Stimulated activated CD4-positive, alpha-beta T cell treated with anti-CD3 and anti-CD28 coated beads, Interleukin-1b, Interleukin-23, amount 100 ng/mL, for 1 hour (primary cell): ENCODE data around the gene TNKS2.
"Not testable (repeated sequence)": the region's sequence is repeated elsewhere in the genome, so short reads cannot be mapped to it uniquely, and the experiment has no call there.

ENCODE experiments used
- DNase-seq, 2 donors: peaks; one replicate each; pipeline ENCODE4 v3.0.0-alpha.2; 2020; ENCODE audit warnings: low read depth in 2 of 2

Gene TNKS2

DNA sequence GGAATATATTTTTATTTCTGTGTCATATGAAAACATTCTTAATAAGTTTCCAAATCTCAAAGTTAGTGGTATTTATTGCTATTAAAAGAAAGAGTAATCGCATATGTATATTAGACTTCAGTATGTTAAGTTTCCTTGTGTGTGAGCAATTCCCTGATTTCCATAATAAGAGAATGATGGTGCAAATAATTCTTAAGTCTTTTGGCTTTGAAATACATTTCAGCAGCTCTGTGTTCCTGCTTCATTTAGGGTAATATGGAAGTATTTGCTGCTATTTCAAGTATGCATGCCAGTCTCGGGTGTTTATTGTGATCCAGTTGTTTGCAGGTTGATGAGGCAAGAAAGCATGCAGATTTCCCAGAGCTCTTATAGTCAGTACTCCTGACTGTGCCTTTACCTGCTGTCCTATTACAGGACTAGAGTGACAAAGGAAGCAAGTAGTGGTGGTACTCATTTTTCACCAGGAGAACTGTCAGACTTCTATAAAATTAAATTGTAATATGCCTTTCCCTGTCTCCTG lies 67.4 kb downstream of the TNKS2 start:
- DNase-seq, result no peak

DNA sequence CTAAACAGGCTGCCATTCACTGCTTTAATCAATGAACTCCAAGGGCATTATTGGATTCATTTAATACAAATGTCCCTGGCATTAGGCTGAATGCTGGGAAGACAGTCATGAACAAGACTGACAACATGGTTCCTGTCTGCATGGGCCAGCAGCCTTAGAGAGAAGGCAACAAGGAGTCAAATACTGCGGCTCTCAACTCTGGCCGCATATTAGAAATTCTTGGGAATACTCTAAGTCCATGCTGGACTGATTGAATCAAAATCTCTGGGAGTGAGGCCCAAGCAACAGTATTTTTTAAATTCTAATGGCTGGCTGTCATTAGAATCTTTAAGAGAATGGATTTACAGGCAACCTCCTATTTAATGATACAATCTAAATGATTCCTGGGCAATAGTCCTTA lies 76.9 kb downstream of the TNKS2 start:
- no peak for DNase-seq

DNA sequence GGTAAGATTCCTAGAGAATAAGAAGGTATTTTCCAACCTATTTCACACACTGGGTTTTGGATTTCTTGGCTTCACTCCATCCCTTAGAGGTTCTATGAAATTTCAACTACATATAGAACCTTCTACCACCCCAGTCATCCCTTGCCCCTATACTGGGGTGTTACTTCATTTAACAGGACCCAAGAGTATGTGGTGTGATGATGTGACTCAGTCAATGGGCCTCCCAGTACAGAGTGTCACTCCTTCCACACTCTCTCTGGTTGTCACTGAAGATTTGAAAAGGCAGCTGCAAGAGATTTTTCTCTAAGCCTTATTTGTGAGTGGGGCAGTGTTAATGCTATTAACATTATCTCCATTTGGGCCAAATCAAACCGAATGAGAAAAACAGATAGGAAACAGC lies 77.6 kb downstream of the TNKS2 start:
- no peak for DNase-seq

DNA sequence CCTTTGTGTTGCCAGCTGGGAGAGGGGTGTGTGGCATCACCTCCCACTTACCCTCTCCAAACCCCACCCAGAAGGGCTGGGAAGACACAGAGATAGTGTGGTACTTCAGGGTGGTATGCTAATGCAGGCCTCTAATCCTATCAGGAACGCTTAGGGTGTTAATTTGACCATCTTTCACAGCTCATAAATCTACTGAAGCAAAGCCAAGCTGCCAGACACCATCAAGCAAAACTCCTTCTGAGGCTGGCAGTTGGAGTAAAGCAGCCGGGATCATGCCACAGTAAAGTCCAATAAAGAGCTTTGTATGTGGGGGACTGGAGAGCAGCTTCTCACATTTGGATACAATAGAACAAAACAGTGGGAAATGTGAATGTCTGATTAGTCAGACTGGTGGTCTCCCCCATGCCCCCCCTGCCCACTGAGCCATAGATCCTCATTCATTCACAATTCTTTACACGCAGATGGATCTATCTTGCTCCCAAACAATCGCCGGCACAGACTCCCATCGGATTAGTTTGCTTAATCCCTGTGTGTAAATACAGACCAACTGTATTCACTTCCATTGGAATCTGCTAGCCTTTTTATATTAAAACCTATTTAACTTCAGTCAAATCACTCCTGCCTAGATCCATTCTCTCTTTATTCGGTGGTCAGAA lies 81.4 kb downstream of the TNKS2 start:
- DNase-seq, result no peak

DNA sequence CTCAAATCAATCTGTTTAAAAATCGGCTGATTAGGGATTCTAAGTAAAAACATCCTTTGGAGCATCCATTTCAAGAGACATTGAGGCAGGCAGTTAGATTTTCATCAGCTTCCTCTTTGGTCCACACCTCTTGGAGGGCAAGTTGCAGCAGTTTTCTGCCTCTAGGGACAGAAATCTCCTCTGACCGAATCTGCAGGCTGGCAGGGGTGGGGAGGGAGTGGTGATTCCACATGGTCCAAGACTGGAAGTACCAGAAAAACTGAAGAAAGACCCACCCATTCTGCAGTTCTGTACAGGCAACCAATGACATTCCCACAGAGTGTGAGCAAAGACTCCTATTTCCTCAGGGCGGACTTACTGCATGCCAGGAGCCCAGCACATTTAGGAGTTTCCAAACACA lies 82.1 kb downstream of the TNKS2 start:
- DNase-seq, result no peak

DNA sequence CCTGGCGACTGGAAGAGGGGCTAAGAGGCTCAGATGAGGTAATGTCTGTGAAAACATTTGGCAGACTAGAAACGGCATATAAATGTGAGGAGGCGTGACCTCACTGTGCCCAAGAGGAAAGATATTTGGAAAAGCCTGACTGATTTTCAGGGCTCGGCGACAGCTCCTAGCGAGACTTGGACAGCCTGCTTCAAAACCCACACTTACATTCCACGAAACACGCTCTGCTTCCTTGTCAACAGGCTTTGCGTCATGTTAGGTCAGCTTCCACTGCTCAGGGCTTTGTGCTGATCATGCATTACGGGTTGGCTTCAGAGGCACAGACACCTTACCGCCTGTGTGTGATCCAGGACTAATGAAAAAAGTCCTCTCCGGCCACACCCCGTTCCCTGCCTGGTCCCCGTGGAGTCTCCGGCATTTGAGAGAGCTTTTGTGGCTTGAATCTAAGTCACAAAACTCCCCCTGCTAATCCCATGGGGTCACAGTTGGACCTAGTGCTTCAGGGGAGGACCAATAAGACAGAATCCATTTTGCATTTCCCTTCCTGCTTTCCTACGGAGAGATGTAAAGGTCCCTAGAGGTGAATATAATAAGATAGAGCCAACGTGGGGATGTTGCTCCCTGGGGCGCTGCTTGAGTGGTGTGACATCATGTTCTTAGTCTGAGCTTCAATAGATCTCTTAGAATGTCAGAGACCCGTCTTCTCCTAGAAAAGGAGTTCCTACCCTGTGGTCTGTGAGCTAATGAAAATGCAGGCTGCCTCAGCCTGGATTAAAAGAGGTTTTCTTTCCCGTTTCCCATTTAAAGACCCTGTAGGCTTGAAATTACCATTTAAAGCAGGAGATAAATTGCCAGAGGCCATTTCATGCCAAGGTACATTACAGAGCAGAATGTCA lies 85.6 kb downstream of the TNKS2 start:
- no peak for DNase-seq

DNA sequence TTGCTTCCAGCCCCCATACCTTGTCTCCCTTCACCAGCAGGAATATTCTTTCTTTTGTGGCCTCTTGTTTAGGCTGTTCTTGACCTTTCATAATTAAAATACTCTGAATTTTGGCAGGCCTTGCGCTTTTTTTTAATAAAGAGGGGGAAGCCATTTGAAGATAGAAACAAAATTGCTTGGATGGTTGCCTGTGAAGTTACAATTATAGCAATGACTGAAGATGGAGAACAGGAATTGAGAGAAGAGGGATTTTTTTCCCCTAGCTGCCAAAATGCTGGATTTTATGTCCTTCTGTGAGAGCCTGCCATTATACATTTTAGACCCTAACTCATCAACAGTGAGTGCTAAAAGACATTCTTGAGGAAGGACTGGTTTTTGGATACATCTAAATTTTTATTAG lies 86.3 kb downstream of the TNKS2 start:
- DNase-seq, result no peak

DNA sequence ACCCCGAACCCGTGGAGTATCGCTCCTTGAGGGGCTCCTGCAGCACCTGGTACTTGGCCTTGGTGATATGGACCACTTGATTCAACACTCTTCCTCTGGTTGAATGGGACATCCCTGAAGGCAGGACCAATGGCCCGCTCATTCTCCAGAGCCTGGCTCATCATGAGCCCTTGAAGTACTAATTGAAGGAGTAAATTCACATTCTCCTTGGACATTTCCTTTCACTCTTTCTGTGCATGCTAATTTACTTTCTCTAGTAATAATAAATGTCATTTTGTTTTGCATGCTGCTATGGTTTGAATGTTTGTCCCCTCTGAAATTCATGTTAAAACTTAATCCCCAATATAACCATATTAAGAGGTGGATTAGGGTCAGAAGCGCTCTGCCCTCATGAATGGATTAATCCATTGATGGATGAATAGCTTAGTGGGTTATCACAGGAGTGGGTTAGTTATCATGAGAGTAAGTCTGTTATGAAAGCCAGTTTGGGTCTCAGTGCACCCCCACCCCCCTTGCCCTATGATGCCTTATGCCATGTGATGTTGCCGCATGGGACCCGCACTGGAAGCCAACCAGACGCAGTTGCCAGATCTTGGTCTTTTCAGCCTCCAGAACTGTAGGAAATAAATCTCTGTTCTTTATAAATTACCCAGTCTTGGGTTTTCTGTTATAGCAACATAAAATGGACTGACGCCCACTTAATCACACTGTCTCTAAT lies 87.3 kb downstream of the TNKS2 start:
- DNase-seq, result no peak

DNA sequence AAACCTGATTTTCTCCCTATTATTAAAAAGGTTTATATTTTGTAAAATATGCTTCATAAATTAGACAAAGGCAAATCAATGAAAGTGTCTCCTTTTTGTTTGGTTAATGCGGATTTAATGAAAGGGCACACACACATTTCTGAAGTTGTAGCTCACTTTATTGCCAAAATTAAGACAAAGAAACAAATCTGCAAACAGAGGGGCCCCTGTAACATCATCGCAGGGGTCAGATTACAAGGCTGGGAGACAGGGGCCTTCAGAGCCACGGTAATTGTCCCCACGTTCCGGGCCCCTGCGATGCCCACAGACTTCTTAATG lies 88.7 kb downstream of the TNKS2 start:
- DNase-seq, result no peak

DNA sequence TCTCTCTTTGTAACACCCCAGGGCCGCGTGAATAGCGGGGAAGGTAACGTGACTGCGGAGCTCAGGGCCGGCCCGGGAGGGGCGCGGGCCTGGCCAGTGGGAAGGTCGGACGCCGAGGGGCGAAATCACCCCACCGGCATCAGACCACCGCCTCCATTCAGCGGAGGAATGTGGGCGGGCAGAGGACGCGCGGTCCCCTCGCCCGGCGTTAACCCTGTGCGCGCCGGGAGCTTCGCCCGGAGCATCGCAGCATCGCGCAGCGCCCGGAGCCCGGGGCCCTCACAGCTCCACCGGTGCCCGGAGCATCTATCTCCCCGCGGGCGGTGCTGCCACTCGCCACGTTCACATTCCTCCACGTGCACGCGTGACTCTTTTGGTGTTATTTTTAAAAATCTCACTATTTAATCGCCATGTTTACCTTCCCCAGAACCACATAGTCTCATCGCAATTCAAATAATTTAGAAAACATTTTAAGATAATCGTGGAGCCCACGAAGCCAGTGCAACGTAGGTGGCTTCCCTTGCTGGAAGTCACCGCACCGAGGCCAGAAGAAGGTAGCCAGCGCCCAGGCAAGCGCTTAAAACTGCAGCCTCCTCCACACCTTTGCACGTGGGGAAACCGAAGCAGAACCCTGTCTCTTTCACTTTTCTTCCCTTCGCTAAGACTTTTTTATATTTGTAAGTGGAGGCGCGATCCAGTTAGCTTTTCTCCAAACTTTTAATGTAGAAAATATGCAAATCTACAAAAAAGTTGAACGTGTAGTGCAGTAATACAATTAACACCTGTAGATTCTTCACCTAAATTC lies 89.2 kb downstream of the TNKS2 start:
- no peak for DNase-seq

DNA sequence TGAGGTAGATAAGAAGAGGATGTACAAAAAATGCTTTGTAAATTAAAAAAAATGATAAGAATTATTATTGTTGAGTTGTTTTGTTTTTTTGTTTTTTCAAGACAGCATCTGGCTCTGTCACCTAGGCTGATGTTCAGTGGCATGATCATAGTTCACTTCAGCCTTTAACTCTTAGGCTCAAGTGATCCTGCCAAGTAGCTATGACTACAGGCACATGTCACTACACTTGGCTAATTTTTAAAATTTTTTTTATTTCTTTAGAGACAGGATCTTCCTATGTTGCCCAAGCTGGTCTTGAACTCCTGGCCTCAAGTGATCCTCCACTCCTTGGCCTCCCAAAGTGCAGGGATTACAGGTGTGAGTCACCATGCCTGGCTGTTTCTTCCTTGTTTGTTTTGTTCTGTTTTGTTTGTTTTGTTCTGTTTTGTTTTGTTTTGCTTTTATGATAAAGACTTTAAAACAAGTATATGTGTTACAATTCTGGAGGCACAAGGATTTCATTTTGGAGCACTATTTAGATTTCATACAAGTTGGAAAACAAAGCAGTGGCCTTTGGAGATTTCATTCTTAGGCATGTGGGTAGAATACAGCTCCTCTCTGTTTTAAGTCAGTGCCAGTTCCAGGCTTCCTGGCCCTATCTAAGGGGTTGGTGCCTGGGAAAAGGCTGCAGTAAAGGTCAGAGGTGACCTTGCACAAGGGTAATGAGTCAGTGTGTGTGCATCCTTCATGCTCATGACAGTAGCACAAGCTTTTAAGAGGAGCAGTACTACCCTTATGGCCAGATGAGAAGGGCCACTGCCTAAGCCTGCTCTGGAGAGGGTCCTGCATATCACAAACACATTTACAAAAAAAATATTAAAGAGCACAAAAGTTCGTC lies 93.1 kb downstream of the TNKS2 start:
- no peak for DNase-seq

DNA sequence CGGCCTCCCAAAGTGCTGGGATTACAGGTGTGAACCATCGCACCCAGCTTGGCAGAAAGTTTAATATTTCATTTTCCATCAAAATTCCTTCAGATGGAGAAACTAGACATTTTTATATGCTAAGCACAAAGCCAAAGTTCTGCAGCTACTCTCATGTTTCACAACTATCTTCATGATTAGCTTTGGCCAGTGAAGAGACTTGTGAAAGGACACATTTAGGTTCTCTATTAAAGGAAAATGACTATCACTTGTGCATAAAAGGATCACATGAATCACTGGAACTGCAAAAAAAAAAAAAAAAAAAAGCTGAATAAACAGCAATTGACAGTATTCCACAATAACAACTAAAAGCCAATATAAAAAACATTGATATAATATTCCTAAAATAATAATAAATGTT lies 94.8 kb downstream of the TNKS2 start:
- DNase-seq, result no peak

DNA sequence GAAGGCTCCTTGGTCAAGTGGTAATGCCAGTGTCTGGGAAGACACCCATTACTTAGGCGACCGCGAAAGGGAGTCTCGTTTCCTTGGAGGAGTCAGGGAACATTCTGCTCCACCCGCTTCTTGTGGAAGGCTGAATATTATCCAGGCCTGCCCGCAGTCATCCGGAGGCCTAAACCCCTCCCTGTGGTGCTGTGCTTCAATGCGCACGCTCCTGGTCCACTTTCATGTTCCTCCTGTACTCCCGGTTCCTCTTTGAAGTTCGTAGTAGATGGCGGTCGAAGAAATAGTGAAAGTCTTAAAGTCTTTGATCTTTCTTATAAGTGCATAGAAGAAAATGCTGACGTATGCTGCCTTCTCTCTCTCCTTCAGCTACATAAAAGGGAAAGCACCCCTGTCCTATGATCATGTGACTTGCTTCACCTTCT lies 96.0 kb downstream of the TNKS2 start:
- not testable (repeated sequence) for DNase-seq

DNA sequence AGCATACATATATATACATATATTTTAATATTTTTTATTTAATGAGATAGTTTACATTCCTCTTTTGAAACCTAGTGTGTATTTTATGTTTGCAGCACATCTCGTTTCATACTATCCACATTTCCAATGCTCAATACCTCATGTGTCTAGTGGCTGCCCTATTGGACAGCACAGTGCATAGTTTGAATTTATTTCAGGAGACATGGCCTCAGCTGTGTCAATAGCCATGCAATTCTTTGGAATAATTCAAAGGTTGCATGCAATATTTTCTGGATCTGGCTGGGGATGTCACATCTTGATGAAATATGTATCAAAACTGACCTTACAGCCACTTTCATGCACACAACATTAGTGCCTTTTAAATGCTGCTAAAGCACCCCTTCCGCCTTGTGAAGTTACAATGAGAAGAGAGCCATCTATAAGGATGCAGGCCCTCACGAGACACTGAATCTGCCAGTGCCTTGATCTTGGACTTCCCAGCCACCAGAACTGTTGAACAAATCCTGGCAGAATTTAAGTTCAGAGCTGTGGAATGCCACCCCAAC lies 98.1 kb downstream of the TNKS2 start:
- DNase-seq, result no peak

DNA sequence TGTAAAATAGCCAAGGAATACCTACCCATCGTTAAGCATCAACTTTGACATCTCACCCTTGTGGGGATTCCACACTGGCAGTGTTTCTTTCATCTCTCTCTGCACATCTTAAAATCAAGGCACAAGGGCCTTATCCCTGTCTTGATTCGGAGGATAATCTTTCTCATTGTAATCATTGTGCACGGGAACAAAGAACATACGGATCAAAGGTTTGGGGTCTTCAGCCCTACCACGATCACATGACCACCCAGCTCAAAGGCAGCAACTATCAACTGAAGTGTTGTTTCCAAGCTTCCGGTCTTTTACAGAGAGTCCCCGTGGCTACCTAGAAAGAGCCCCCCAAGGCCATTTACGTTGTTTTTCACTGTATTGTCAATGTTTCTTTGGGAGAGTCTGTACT lies 99.2 kb downstream of the TNKS2 start:
- no peak for DNase-seq

DNA sequence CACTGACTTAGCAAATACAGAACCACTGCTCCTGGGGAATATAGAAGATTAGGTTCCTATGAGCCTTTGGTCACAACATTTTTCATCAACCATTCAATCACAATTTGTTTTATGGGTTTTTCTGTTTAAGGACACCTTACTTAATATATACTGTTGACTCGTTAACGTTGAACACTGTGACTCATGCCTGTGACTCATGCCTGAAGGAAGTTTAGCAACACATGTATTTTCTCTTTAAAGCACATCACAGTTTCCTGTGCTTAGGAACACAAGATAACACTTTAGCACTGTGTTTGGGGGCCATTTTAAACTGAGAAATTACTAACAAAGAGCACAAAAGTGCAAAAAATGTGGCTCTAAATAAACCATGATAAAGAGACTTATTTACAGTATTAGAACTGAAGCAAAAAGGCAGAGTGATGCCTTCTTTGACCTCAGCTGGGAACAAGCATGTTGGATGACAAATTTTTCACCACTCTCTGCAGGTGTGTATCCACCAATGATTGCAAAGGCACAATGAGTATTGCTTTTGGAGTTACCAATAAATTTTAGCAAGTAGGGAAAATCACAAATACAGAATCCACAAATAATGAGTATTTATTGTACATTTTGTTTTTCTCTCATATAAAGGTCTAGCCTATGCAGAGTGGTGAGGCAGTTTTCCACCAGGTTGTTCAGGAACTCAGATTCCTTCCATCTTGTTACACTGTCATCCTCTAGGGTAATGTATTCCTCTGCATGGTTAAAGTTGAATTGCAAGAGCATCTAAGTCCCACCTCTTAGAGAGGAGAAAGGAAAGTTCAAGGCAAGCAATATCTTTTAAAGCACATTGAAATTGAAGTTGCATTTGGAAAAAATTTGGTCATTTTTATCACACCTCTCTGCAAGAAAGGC lies 103.8 kb downstream of the TNKS2 start:
- DNase-seq, result no peak

DNA sequence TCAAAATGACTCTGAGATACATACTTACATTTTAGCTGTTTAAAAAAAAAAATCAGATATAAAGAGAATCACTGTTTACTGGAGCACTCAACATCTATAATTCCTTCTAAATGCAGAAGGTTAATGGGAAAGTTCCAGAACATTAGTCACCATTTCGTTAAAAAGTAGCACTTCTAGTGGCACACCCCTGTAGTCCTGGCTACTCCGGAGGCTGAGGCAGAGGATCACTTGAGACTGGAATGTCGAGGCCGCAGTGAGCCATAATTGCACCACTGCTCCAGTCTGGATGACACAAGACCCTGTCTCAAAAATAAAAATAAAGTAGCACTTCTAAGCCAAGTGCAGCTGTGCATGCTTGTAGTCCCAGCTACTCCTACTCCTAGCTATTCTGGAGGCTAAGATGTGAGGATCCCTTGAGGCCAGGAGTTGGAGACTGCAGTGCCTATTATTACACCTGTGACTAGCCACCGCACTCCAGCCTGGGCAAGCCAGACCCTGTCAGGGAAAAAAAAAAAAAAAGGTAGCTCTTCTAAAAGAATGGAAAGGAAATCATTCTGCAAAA lies 108.9 kb downstream of the TNKS2 start:
- DNase-seq, result no peak

DNA sequence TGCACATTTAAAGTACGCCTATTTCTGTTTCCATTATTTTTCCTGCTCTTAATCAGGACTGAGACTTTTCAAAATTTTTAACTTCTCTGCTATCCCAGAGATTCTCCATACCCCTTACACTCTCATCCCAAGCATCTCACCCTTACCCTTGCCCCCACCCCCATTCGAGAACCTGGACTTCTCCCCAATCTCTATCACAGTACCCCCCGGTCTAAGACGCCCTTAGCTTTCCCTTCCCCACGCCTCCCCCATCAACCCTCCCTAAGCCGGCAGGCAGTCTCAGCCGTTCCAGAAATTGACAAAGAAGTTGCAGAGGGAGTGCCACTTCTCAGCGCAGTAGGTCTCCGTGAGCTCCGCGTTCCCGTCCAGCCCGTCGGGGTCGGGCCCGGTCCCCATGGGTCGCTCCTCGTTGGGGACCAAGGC lies 109.7 kb downstream of the TNKS2 start:
- DNase-seq, result no peak
